Panc1 (cell line): ENCODE results near the gene FFAR1. TPM values are rescaled to one million over a fixed set of nuclear protein-coding genes. Genes with fewer than 3 reads are reported as not detected.

ENCODE experiments used
- ATAC-seq: fragments of 200-7000 bp; cut with Tn5 transposase; 2 replicates; pipeline ENCODE4 v1.9.1; 2020; ENCODE audit warnings: mild to moderate bottlenecking, moderate library complexity
- Bru-seq: library from RNA; stranded (reverse); fragments of 400-500 nt; gene quantifications from one replicate; lab custom pipeline; 2021; lab: Mats Ljungman, UMichigan
- BruChase-seq, 2 experiments: library from RNA; stranded (reverse); fragments of 400-500 nt; gene quantifications; one replicate each; lab custom pipeline; 2021; lab: Mats Ljungman, UMichigan
- BruUV-seq: library from RNA; stranded (reverse); fragments of 400-500 nt; replicated peaks from 2 replicates; lab custom pipeline; 2021; lab: Mats Ljungman, UMichigan
- CTCF ChIA-PET: fragments of 300-600 bp; sonication (Branson Sonifier 250); formaldehyde crosslinking; loops from one replicate; lab custom pipeline; 2022; ENCODE audit warnings: antibody characterized with exemption; lab: Charles Lee
- POLR2A ChIA-PET: fragments of 300-600 bp; sonication (Branson Sonifier 250); formaldehyde crosslinking; loops from one replicate; lab custom pipeline; 2022; ENCODE audit warnings: antibody characterized with exemption; lab: Charles Lee
- DNase-seq: peaks from one replicate; pipeline ENCODE4 v3.0.0-alpha.2; 2010; ENCODE audit warnings: low read depth, low spot score
- H3K27ac ChIP-seq: 2 replicates; pipeline ENCODE4 v1.5.1; 2011; ENCODE audit warnings: mild to moderate bottlenecking, low read length, inconsistent platforms
- H3K27me3 ChIP-seq: fragments of 200-500 bp; sonication (Bioruptor generic); 2 replicates; pipeline ENCODE4 v1.6.0; 2014; ENCODE audit warnings: low read length, inconsistent platforms; ENCODE audit not compliant: control insufficient read depth, insufficient read depth
- H3K36me3 ChIP-seq: fragments of 200-500 bp; sonication (Bioruptor generic); 2 replicates; pipeline ENCODE4 v1.5.1; 2014; ENCODE audit warnings: inconsistent platforms, mild to moderate bottlenecking, low read length, moderate library complexity; ENCODE audit not compliant: control insufficient read depth, insufficient read depth
- H3K4me1 ChIP-seq: 2 replicates; pipeline ENCODE4 v1.5.1; 2011; ENCODE audit warnings: inconsistent platforms, mild to moderate bottlenecking, low read length, moderate library complexity; ENCODE audit not compliant: control insufficient read depth, insufficient read depth
- H3K4me3 ChIP-seq, 2 experiments: 2 replicates each; pipeline ENCODE4 v1.5.1; 2011 to 2012; ENCODE audit warnings: low read depth in 2 of 2, low read length in 2 of 2, mild to moderate bottlenecking in 2 of 2, inconsistent platforms in 1 of 2, moderate library complexity in 1 of 2
- H3K9me3 ChIP-seq: fragments of 200-500 bp; sonication (Bioruptor generic); 2 replicates; pipeline ENCODE4 v1.5.1; 2014; ENCODE audit warnings: low read depth, mild to moderate bottlenecking, inconsistent platforms, low read length, moderate library complexity; ENCODE audit not compliant: control insufficient read depth, insufficient read depth
- CTCF ChIP-seq: fragments of 450-650 bp; IDR thresholded peaks from 2 replicates; pipeline ENCODE4 v1.5.1; 2017; ENCODE audit warnings: mild to moderate bottlenecking
- POLR2AphosphoS5 ChIP-seq: IDR thresholded peaks from 2 replicates; pipeline ENCODE4 v1.6.1; 2012; ENCODE audit warnings: mild to moderate bottlenecking, low read depth, low read length, moderate library complexity
- REST ChIP-seq, 2 experiments: IDR thresholded peaks; 2 replicates each; pipeline ENCODE4 v1.6.1; 2011 to 2012; ENCODE audit warnings: low read depth in 2 of 2, control low read depth in 1 of 2, low read length in 1 of 2, mild to moderate bottlenecking in 1 of 2, moderate library complexity in 1 of 2; ENCODE audit not compliant: insufficient read depth in 1 of 2
- SIN3A ChIP-seq: IDR thresholded peaks from 2 replicates; pipeline ENCODE4 v1.6.1; 2012; ENCODE audit warnings: low read depth, mild to moderate bottlenecking, low read length, moderate library complexity, borderline replicate concordance; ENCODE audit not compliant: insufficient read depth
- TCF7L2 ChIP-seq: IDR thresholded peaks from 2 replicates; pipeline ENCODE4 v1.6.1; 2011; ENCODE audit warnings: mild to moderate bottlenecking, low read depth, low read length, inconsistent platforms
- in situ Hi-C: cut with HindIII; loops from 2 replicates; pipeline ENCODE4 v1.10.0; 2016; ENCODE audit warnings: low sequenced_read_pairs, low pct_unique_long_range_greater_than_20kb
- intact Hi-C: fragments of 100-400 bp; cut with micrococcal nuclease; formaldehyde crosslinking; loops from one replicate; pipeline ENCODE4 v1.10.0; 2022; ENCODE audit not compliant: unreplicated experiment
- long read RNA-seq: library from polyadenylated mRNA; unstranded; transcript quantifications from one replicate; pipeline ENCODE4 v2.0.0, GENCODE V29; 2021; ENCODE audit not compliant: unreplicated experiment
- polyA plus RNA-seq: library from polyadenylated mRNA; unstranded; fragments of >200 nt; gene quantifications from one replicate; pipeline ENCODE4 v1.2.1, GENCODE V29; 2012; ENCODE audit warnings: missing spikeins; ENCODE audit not compliant: insufficient read length
- total RNA-seq: library from RNA; stranded (reverse); gene quantifications from one replicate; pipeline ENCODE4 v1.2.1, GENCODE V29; 2021; ENCODE audit not compliant: unreplicated experiment

FFAR1 gene, protein sequence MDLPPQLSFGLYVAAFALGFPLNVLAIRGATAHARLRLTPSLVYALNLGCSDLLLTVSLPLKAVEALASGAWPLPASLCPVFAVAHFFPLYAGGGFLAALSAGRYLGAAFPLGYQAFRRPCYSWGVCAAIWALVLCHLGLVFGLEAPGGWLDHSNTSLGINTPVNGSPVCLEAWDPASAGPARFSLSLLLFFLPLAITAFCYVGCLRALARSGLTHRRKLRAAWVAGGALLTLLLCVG (N-terminal part only)
- total RNA-seq (not detected), Bru-seq, nascent RNA (not detected), BruChase-seq, experiment 1, labeled RNA remaining after a 2-hour chase (not detected), BruChase-seq, experiment 2, labeled RNA remaining after a 6-hour chase (not detected)
- polyA plus RNA-seq = not detected
- long read RNA-seq = 0 reads

DNA sequence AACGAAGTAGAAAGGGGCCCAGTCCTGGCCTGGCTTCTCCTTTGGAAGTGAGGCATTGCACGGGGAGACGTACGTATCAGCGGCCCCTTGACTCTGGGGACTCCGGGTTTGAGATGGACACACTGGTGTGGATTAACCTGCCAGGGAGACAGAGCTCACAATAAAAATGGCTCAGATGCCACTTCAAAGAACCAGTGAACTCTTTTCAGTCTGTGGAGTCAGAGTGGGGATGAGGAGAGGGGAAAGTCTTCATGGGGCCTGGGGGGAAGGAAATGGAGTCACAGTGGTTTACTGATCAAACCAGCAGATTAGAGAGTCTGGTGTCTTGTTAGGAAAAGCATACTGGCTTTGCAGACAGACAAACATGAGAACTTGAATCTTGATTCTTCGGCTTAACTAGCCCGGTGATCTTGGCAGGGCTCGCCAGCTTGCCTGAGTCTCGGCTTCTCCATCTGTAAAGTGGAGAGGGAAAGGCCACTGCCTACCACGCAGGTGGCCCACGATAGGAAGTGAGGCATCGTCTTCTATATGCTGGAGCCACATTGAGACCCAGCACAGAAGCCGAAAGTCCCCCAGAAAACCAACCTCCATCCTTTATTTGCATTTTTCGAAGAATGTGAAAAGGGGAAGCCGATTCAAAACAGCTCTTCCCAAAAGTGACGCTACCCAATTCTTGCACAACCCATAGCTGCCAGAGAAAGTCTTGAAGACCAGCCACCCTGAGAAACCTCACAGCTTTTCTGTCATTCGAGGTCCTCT is at the start of gene FFAR1:
Gene FFAR1 (plus strand): TSS at position 732 of the 759 bp plus-strand sequence. CDS start 3,650 bp downstream, outside the sequence.
- BruUV-seq = no TSS peak
- H3K27me3 ChIP-seq = peaks cover 4% of the 10 kb centered on the region; the same call in 1 of the 2 replicates
- no peaks in the 10 kb centered on the region for H3K36me3 ChIP-seq
- ATAC-seq (no peak), DNase-seq (no peak)
- intact Hi-C loops = no loop called here
- H3K4me3 ChIP-seq = no peak within 1 kb of the TSS
- TF ChIP-seq REST (IDR thresholded peaks at IDR 0.05; ENCODE audit: insufficient read depth in 1 of 2, low read depth in 2 of 2, low read length in 1 of 2) (no peak), CTCF (no peak), POLR2AphosphoS5 (no peak), SIN3A (no peak), TCF7L2 (no peak)
- no peaks in the 10 kb centered on the region for H3K4me1 ChIP-seq
- H3K27ac ChIP-seq = no peak within 1 kb of the TSS
- no peaks in the 10 kb centered on the region for H3K9me3 ChIP-seq
- POLR2A ChIA-PET = no interaction called here
- in situ Hi-C loops = no loop called here
- CTCF ChIA-PET = no interaction called here

DNA sequence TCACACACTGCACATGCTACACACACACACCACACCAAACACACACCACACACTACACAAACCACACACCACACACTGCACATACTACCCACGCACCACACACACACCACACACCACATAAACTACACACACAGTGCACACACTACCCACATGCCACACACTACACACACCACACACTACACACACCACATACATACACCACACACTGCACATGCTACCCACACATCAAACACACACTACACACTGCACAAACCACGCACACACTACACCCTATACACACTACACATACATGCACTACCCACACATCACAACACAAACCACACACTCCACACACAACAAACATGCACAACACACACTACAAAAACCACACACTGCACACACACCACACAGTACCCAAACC is 49.8 kb upstream of the FFAR1 start:
- no peaks in the 10 kb centered on the region; the same call in 1 of the 2 replicates for H3K27me3 ChIP-seq
- H3K36me3 ChIP-seq = no peaks in the 10 kb centered on the region
- H3K4me1 ChIP-seq = no peaks in the 10 kb centered on the region
- in situ Hi-C loops = no loop called here
- no peak overlapping the region for H3K4me3 ChIP-seq
- ChIA-PET CTCF (no interaction called here), POLR2A (no interaction called here)
- no peaks in the 10 kb centered on the region for H3K9me3 ChIP-seq
- ATAC-seq (no peak), DNase-seq (no peak)
- TF ChIP-seq SIN3A (no peak), TCF7L2 (no peak), CTCF (no peak), REST (IDR thresholded peaks at IDR 0.05; ENCODE audit: insufficient read depth in 1 of 2, low read depth in 2 of 2, low read length in 1 of 2) (no peak), POLR2AphosphoS5 (no peak)
- intact Hi-C loops = no loop called here
- no TSS peak for BruUV-seq
- no peak overlapping the region for H3K27ac ChIP-seq
